ENCODE measurements around the gene GDF9.

GDF9 gene

GRCh38 chr5:132866342-132867045 is at the start of gene GDF9, which contains the start of gene UQCRQ:
GDF9 (minus strand) TSS chr5:132866469; CDS start chr5:132864533, 1,936 bp downstream.
UQCRQ (plus strand) TSS chr5:132866642; CDS start chr5:132866882, 240 bp downstream.
- DNase-seq (ENCODE audit: low read depth) = peak; percentile 73

GRCh38 chr5:132915681-132916080 is 49.4 kb upstream of the GDF9 start:
- DNase-seq (ENCODE audit: low read depth) = no peak

GRCh38 chr5:132909702-132910101 is 43.4 kb upstream of the GDF9 start:
- no peak for DNase-seq (ENCODE audit: low read depth)

GRCh38 chr5:132907161-132907560 is 40.9 kb upstream of the GDF9 start:
- DNase-seq (ENCODE audit: low read depth) = no peak

- DNase-seq (ENCODE audit: low read depth) = no peak
Measured at GRCh38 chr5:132905938-132906337, 39.7 kb upstream of the GDF9 start.

GRCh38 chr5:132901730-132902129 is 35.5 kb upstream of the GDF9 start:
- no peak for DNase-seq (ENCODE audit: low read depth)

- no peak for DNase-seq (ENCODE audit: low read depth)
Measured at GRCh38 chr5:132901036-132901435, 34.8 kb upstream of the GDF9 start.

- no peak for DNase-seq (ENCODE audit: low read depth)
Measured at GRCh38 chr5:132898094-132898493, 31.8 kb upstream of the GDF9 start.

- no peak for DNase-seq (ENCODE audit: low read depth)
Measured at GRCh38 chr5:132896685-132897084, 30.4 kb upstream of the GDF9 start.

- no peak for DNase-seq (ENCODE audit: low read depth)
Measured at GRCh38 chr5:132895719-132896305, 29.5 kb upstream of the GDF9 start.

- DNase-seq (ENCODE audit: low read depth) = no peak
Measured at GRCh38 chr5:132890817-132891216, 24.5 kb upstream of the GDF9 start.

GRCh38 chr5:132889501-132889900 is 23.2 kb upstream of the GDF9 start:
- DNase-seq (ENCODE audit: low read depth) = no peak

- no peak for DNase-seq (ENCODE audit: low read depth)
Measured at GRCh38 chr5:132887283-132887682, 21.0 kb upstream of the GDF9 start.

- DNase-seq (ENCODE audit: low read depth) = no peak
Measured at GRCh38 chr5:132886064-132886823, 20.0 kb upstream of the GDF9 start.

GRCh38 chr5:132884548-132884947 is 18.3 kb upstream of the GDF9 start:
- DNase-seq (ENCODE audit: low read depth) = no peak

GRCh38 chr5:132883261-132883834 is 17.1 kb upstream of the GDF9 start:
- DNase-seq (ENCODE audit: low read depth) = no peak

- no peak for DNase-seq (ENCODE audit: low read depth)
Measured at GRCh38 chr5:132877938-132878337, 11.7 kb upstream of the GDF9 start.

- DNase-seq (ENCODE audit: low read depth) = no peak
Measured at GRCh38 chr5:132877466-132877865, 11.2 kb upstream of the GDF9 start.

- no peak for DNase-seq (ENCODE audit: low read depth)
Measured at GRCh38 chr5:132876020-132876759, 9.9 kb upstream of the GDF9 start.

GRCh38 chr5:132873930-132874271 is 7.6 kb upstream of the GDF9 start:
- DNase-seq (ENCODE audit: low read depth) = no peak

- DNase-seq (ENCODE audit: low read depth) = no peak
Measured at GRCh38 chr5:132873119-132873929, 7.1 kb upstream of the GDF9 start, which contains the start of gene LEAP2. LEAP2 (plus strand) TSS chr5:132873668; CDS start chr5:132873695, 27 bp downstream.

Measured in stimulated activated CD8-positive, alpha-beta memory T cell treated with anti-CD3 and anti-CD28 coated beads, Interleukin-7, amount 100 ng/mL, for 24 hours (primary cell).